H1 (cell line): ENCODE results near the gene ACOT7. TPM values are rescaled to one million over a fixed set of nuclear protein-coding genes. Genes with fewer than 3 reads are reported as not detected.

Experiments used
- EZH2 ChIP-seq: fragments of 200-600 bp; sonication (generic); IDR thresholded peaks from 2 replicates; pipeline ENCODE4 v1.7.1; 2012; ENCODE audit warnings: low read depth, mild to moderate bottlenecking, moderate library complexity, low read length, inconsistent platforms; ENCODE audit not compliant: severe bottlenecking
- FOSL1 ChIP-seq: IDR thresholded peaks from 2 replicates; pipeline ENCODE4 v1.6.1; 2011; ENCODE audit warnings: mild to moderate bottlenecking, low read depth, low read length, moderate library complexity; ENCODE audit not compliant: insufficient read depth
- KDM4A ChIP-seq: IDR thresholded peaks from one replicate; pipeline ENCODE4 v1.7.1; 2012; ENCODE audit warnings: low read depth, mild to moderate bottlenecking, moderate library complexity, low read length, inconsistent platforms; ENCODE audit not compliant: severe bottlenecking
- NANOG ChIP-seq: IDR thresholded peaks from 2 replicates; pipeline ENCODE4 v1.6.1; 2011; ENCODE audit warnings: low read length, low read depth, mild to moderate bottlenecking, inconsistent platforms; ENCODE audit not compliant: insufficient read depth, poor library complexity, severe bottlenecking
- POU5F1 ChIP-seq: IDR thresholded peaks from 2 replicates; pipeline ENCODE4 v1.6.1; 2011; ENCODE audit warnings: low read depth, mild to moderate bottlenecking, low read length, moderate library complexity
- SAP30 ChIP-seq: fragments of 300-600 bp; sonication (generic); IDR thresholded peaks from 2 replicates; pipeline ENCODE4 v1.7.1; 2012; ENCODE audit warnings: low read length, moderate library complexity, mild to moderate bottlenecking, inconsistent platforms; ENCODE audit not compliant: insufficient read depth, insufficient replicate concordance
- SUZ12 ChIP-seq: fragments of 200-600 bp; sonication (generic); IDR thresholded peaks from 2 replicates; pipeline ENCODE4 v1.6.1; 2012; ENCODE audit warnings: mild to moderate bottlenecking, inconsistent platforms, low read length, moderate library complexity, mixed read lengths
- polyA plus RNA-seq, 7 experiments: library from polyadenylated mRNA; depleted of rRNA in 3 of 7; stranded (reverse) in 5 of 7; unstranded in 2 of 7; fragments of >200 nt in 5 of 7; fragments of 200-250 nt in 2 of 7; gene quantifications; 1 replicate in 5 of 7; 2 replicates in 1 of 7; 4 replicates in 1 of 7; pipeline versions ENCODE4 v1.2.1 to v1.2.3, GENCODE V29; 2011 to 2013; ENCODE audit warnings: missing spikeins in 2 of 7, mixed read lengths in 2 of 7
- total RNA-seq: library from RNA; stranded (reverse); fragmentation: NEBNext Ultra II Directional; extraction: Animal tissue kit (Norgen Biotek cat#: 25700); gene quantifications from 2 replicates; pipeline ENCODE4 v1.2.1, GENCODE V29; 2021

Gene ACOT7
- total and polyA plus RNA-seq, 2 of the 8 experiments (the other 6 are each of a cell fraction or from before 2014, with no cell fraction given), result 151 to 214 TPM

DNA sequence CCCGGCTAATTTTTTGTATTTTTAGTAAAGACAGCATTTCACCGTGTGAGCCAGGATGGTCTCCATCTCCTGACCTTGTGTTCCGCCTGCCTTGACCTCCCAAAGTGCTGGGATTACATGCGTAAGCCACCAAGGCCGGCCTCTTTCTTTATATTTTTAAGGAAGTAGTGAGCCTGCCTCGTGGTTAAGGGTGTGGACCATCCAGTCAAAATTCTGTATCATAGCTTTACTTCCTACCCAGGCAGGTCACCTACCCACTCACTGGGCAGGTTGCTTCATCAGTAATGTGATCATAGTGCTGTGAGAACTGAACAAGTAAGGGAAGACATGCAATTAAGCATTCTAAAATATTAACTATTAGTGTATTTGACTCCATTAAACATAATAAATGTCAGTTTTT lies 8.1 kb upstream of the ACOT7 start (continued):
- TF ChIP-seq EZH2 (no peak), KDM4A (no peak), FOSL1 (no peak), POU5F1 (no peak), SAP30 (no peak), NANOG (no peak), SUZ12 (no peak)
